Stimulated activated CD8-positive, alpha-beta memory T cell treated with anti-CD3 and anti-CD28 coated beads, Interleukin-7, amount 100 ng/mL, for 24 hours (primary cell): ENCODE results near the gene ZGPAT.

Experiments
- DNase-seq: peaks from one replicate; pipeline ENCODE4 v3.0.0-alpha.2; 2020; ENCODE audit warnings: low read depth

ZGPAT gene

GRCh38 chr20:63745961-63746731 is 38.3 kb downstream of the ZGPAT start:
- no peak for DNase-seq

GRCh38 chr20:63746751-63747315 is 39.0 kb downstream of the ZGPAT start:
- no peak for DNase-seq

- no peak for DNase-seq
These were observed 39.8 kb downstream of the ZGPAT start for GRCh38 chr20:63747622-63748069.

- no peak for DNase-seq
These were observed 40.5 kb downstream of the ZGPAT start for GRCh38 chr20:63748070-63748933.

- DNase-seq = no peak
These were observed 41.1 kb downstream of the ZGPAT start for GRCh38 chr20:63748934-63749270.

GRCh38 chr20:63749597-63750508 is 42.0 kb downstream of the ZGPAT start:
- DNase-seq = no peak

- DNase-seq = no peak
These were observed 43.1 kb downstream of the ZGPAT start for GRCh38 chr20:63750807-63751470.

GRCh38 chr20:63751471-63752271 is 43.8 kb downstream of the ZGPAT start:
- no peak for DNase-seq

- no peak for DNase-seq
These were observed 44.7 kb downstream of the ZGPAT start for GRCh38 chr20:63752411-63753101.

- DNase-seq = no peak
These were observed 45.5 kb downstream of the ZGPAT start for GRCh38 chr20:63753381-63753780.

- no peak for DNase-seq
These were observed 46.2 kb downstream of the ZGPAT start for GRCh38 chr20:63754008-63754407.

- DNase-seq = no peak
These were observed 48.3 kb downstream of the ZGPAT start for GRCh38 chr20:63755933-63756647.

- DNase-seq = no peak
These were observed 48.8 kb downstream of the ZGPAT start for GRCh38 chr20:63756648-63756991.

- no peak for DNase-seq
These were observed 50.3 kb downstream of the ZGPAT start for GRCh38 chr20:63758152-63758551.

GRCh38 chr20:63759377-63759901 is 51.6 kb downstream of the ZGPAT start:
- no peak for DNase-seq

GRCh38 chr20:63765082-63765873 is 57.4 kb downstream of the ZGPAT start:
- no peak for DNase-seq

- no peak for DNase-seq
These were observed 58.1 kb downstream of the ZGPAT start for GRCh38 chr20:63765902-63766301.
